Fibroblast of lung (primary cell): ENCODE results near the gene RTN4IP1.

Experiments used
- CTCF ChIP-seq, 2 donors: IDR thresholded peaks in 1 of 2; conservative IDR thresholded peaks in 1 of 2; 1 replicate in 1 of 2; 2 replicates in 1 of 2; pipeline ENCODE4 v1.5.1; 2011 to 2012; ENCODE audit warnings: low read length in 2 of 2, control low read depth in 1 of 2, inconsistent platforms in 1 of 2, low read depth in 1 of 2, mild to moderate bottlenecking in 1 of 2
- EZH2 ChIP-seq: IDR thresholded peaks from 2 replicates; pipeline ENCODE4 v1.5.1; 2012; ENCODE audit warnings: low read length, control low read depth, mild to moderate bottlenecking; ENCODE audit errors: missing control alignments

GRCh38 chr6:106659859-106660258 is 30.6 kb upstream of the RTN4IP1 start:
- TF ChIP-seq CTCF (conservative IDR thresholded peaks at IDR 0.05 in 1 of 2, IDR thresholded peaks at IDR 0.05 in 1 of 2; ENCODE audit: low read depth in 1 of 2, low read length in 2 of 2) (no peak), EZH2 (no peak)
